T-helper 1 cell treated with Interleukin-12 subunit alpha and Interleukin-12 subunit beta and Interleukin-4 antibody, amounts not matched to agents 30 μg/mL and 1 μg/mL, for 36 hours (primary cell): ENCODE results near the gene PTGDS.
A peak's percentile ranks its signal among the peaks of the same experiment; 100 is the strongest.

Experiments
- H3K27ac Mint-ChIP-seq: one replicate; pipeline ENCODE4 v1.8.0; 2021; ENCODE audit warnings: mild to moderate bottlenecking, mixed read lengths
- H3K27me3 Mint-ChIP-seq: one replicate; pipeline ENCODE4 v1.8.0; 2021; ENCODE audit warnings: low read depth, mixed read lengths
- H3K36me3 Mint-ChIP-seq: one replicate; pipeline ENCODE4 v1.8.0; 2021; ENCODE audit warnings: low read depth, mixed read lengths
- H3K4me1 Mint-ChIP-seq: one replicate; pipeline ENCODE4 v1.8.0; 2021; ENCODE audit warnings: low read depth, mixed read lengths
- H3K4me3 Mint-ChIP-seq: one replicate; pipeline ENCODE4 v1.8.0; 2021; ENCODE audit warnings: mild to moderate bottlenecking, moderate library complexity, mixed read lengths
- H3K9me3 Mint-ChIP-seq: one replicate; pipeline ENCODE4 v1.8.0; 2021; ENCODE audit warnings: mixed read lengths

The PTGDS gene

GRCh38 chr9:136951541-136952320, 25.6 kb upstream of the PTGDS start, which contains the start of gene LCN12:
TSS of gene LCN12 (plus strand) at chr9:136952273. CDS start at chr9:136952328, 55 bp downstream.
- Mint-ChIP-seq H3K27me3 (no peaks in the 10 kb centered on the region), H3K4me1 (no peaks in the 10 kb centered on the region), H3K4me3 (no peak within 1 kb of the TSS), H3K27ac (no peak within 1 kb of the TSS), H3K36me3 (no peaks in the 10 kb centered on the region), H3K9me3 (peaks cover 7% of the 10 kb centered on the region)

- no peak overlapping the region for H3K4me3 Mint-ChIP-seq
Observed at GRCh38 chr9:136952321-136952850, 24.9 kb upstream of the PTGDS start.

GRCh38 chr9:136952876-136953770, 24.2 kb upstream of the PTGDS start:
- no peaks in the 10 kb centered on the region for H3K27me3 Mint-ChIP-seq
- H3K4me1 Mint-ChIP-seq, result no peaks in the 10 kb centered on the region
- H3K4me3 Mint-ChIP-seq, result no peak overlapping the region
- peaks cover 9% of the 10 kb centered on the region for H3K9me3 Mint-ChIP-seq
- H3K36me3 Mint-ChIP-seq, result no peaks in the 10 kb centered on the region
- H3K27ac Mint-ChIP-seq, result no peak overlapping the region

More at GRCh38 chr9:136952321-136952850, 24.9 kb upstream of the PTGDS start:
- H3K27me3 Mint-ChIP-seq, result no peaks in the 10 kb centered on the region
- H3K27ac Mint-ChIP-seq, result no peak overlapping the region
- peaks cover 9% of the 10 kb centered on the region for H3K9me3 Mint-ChIP-seq
- H3K4me1 Mint-ChIP-seq, result no peaks in the 10 kb centered on the region
- no peaks in the 10 kb centered on the region for H3K36me3 Mint-ChIP-seq

GRCh38 chr9:136953771-136954269, 23.5 kb upstream of the PTGDS start:
- Mint-ChIP-seq H3K9me3 (peaks cover 9% of the 10 kb centered on the region), H3K4me3 (no peak overlapping the region), H3K4me1 (no peaks in the 10 kb centered on the region), H3K27me3 (no peaks in the 10 kb centered on the region), H3K36me3 (no peaks in the 10 kb centered on the region), H3K27ac (no peak overlapping the region)

GRCh38 chr9:136954270-136955083, 22.8 kb upstream of the PTGDS start:
- no peaks in the 10 kb centered on the region for H3K4me1 Mint-ChIP-seq
- H3K4me3 Mint-ChIP-seq, result no peak overlapping the region
- H3K27ac Mint-ChIP-seq, result no peak overlapping the region
- H3K36me3 Mint-ChIP-seq, result no peaks in the 10 kb centered on the region
- peaks cover 9% of the 10 kb centered on the region for H3K9me3 Mint-ChIP-seq
- H3K27me3 Mint-ChIP-seq, result no peaks in the 10 kb centered on the region

GRCh38 chr9:136955202-136955942, 21.9 kb upstream of the PTGDS start:
- Mint-ChIP-seq H3K27ac (peak overlapping the region; percentile 55), H3K9me3 (peaks cover 9% of the 10 kb centered on the region), H3K4me1 (peaks cover 2% of the 10 kb centered on the region), H3K4me3 (no peak overlapping the region), H3K27me3 (no peaks in the 10 kb centered on the region), H3K36me3 (no peaks in the 10 kb centered on the region)

- Mint-ChIP-seq H3K9me3 (peaks cover 9% of the 10 kb centered on the region), H3K4me1 (peaks cover 2% of the 10 kb centered on the region), H3K36me3 (no peaks in the 10 kb centered on the region), H3K27ac (no peak overlapping the region), H3K4me3 (no peak overlapping the region), H3K27me3 (no peaks in the 10 kb centered on the region)
Observed at GRCh38 chr9:136955943-136956335, 21.4 kb upstream of the PTGDS start.

GRCh38 chr9:136956604-136957003, 20.7 kb upstream of the PTGDS start:
- H3K4me3 Mint-ChIP-seq, result no peak overlapping the region
- H3K27me3 Mint-ChIP-seq, result no peaks in the 10 kb centered on the region
- H3K36me3 Mint-ChIP-seq, result no peaks in the 10 kb centered on the region
- no peak overlapping the region for H3K27ac Mint-ChIP-seq
- H3K4me1 Mint-ChIP-seq, result peaks cover 2% of the 10 kb centered on the region
- H3K9me3 Mint-ChIP-seq, result peaks cover 9% of the 10 kb centered on the region

GRCh38 chr9:136957461-136957860, 19.8 kb upstream of the PTGDS start:
- Mint-ChIP-seq H3K36me3 (no peaks in the 10 kb centered on the region), H3K27ac (no peak overlapping the region), H3K4me1 (peaks cover 2% of the 10 kb centered on the region), H3K4me3 (no peak overlapping the region), H3K27me3 (no peaks in the 10 kb centered on the region), H3K9me3 (peaks cover 9% of the 10 kb centered on the region)

- no peak overlapping the region for H3K27ac Mint-ChIP-seq
- no peaks in the 10 kb centered on the region for H3K36me3 Mint-ChIP-seq
- H3K4me1 Mint-ChIP-seq, result peaks cover 4% of the 10 kb centered on the region
- H3K9me3 Mint-ChIP-seq, result peaks cover 9% of the 10 kb centered on the region
- H3K27me3 Mint-ChIP-seq, result no peaks in the 10 kb centered on the region
- no peak overlapping the region for H3K4me3 Mint-ChIP-seq
Observed at GRCh38 chr9:136957901-136958300, 19.4 kb upstream of the PTGDS start.

- Mint-ChIP-seq H3K36me3 (no peaks in the 10 kb centered on the region), H3K27me3 (no peaks in the 10 kb centered on the region), H3K27ac (no peak overlapping the region), H3K4me1 (peaks cover 4% of the 10 kb centered on the region), H3K9me3 (peaks cover 9% of the 10 kb centered on the region), H3K4me3 (no peak overlapping the region)
Observed at GRCh38 chr9:136958473-136958872, 18.8 kb upstream of the PTGDS start.

GRCh38 chr9:136958898-136959850, 18.1 kb upstream of the PTGDS start:
- H3K36me3 Mint-ChIP-seq, result no peaks in the 10 kb centered on the region
- no peaks in the 10 kb centered on the region for H3K27me3 Mint-ChIP-seq
- no peak overlapping the region for H3K27ac Mint-ChIP-seq
- peaks cover 9% of the 10 kb centered on the region for H3K9me3 Mint-ChIP-seq
- peaks cover 4% of the 10 kb centered on the region for H3K4me1 Mint-ChIP-seq
- no peak overlapping the region for H3K4me3 Mint-ChIP-seq
